Tibial artery (tissue), 4 donors: ENCODE data around the gene FGF3.
A peak's percentile ranks its signal among the peaks of the same experiment; 100 is the strongest.

Experiments
- DNase-seq, 2 donors: peaks; one replicate each; pipeline ENCODE4 v3.0.0-alpha.2; 2019
- H3K27ac ChIP-seq, 2 donors: fragments of 200-600 bp; sonication (generic) in 1 of 2; 1 replicate in 1 of 2; 2 replicates in 1 of 2; pipeline ENCODE4 v1.5.1; 2018 to 2019; ENCODE audit warnings: mild to moderate bottlenecking in 1 of 2
- H3K27me3 ChIP-seq, 2 donors: fragments of 200-600 bp; sonication (generic) in 1 of 2; one replicate each; pipeline versions ENCODE4 v1.5.1 to v1.6.0; 2016 to 2019
- H3K36me3 ChIP-seq, 3 donors: fragments of 200-600 bp; sonication (generic) in 2 of 3; one replicate each; pipeline ENCODE4 v1.5.1; 2016 to 2019; ENCODE audit warnings: mild to moderate bottlenecking in 2 of 3
- H3K4me1 ChIP-seq, 4 donors: fragments of 200-600 bp; sonication (generic) in 2 of 4; 1 replicate in 3 of 4; 2 replicates in 1 of 4; pipeline ENCODE4 v1.5.1; 2016 to 2019
- H3K4me3 ChIP-seq, 2 donors: fragments of 200-600 bp; sonication (generic) in 1 of 2; 1 replicate in 1 of 2; 2 replicates in 1 of 2; pipeline ENCODE4 v1.5.1; 2018 to 2019; ENCODE audit warnings: mild to moderate bottlenecking in 2 of 2
- H3K9me3 ChIP-seq, 3 donors: fragments of 200-600 bp; sonication (generic) in 1 of 3; one replicate each; pipeline ENCODE4 v1.5.1; 2016 to 2019
- CTCF ChIP-seq, 2 experiments: fragments of 200-600 bp in 1 of 2; fragments of 450-650 bp in 1 of 2; IDR thresholded peaks; one replicate each; pipeline ENCODE4 v1.5.1; 2017 to 2019; ENCODE audit warnings: antibody characterized with exemption in 2 of 2, mild to moderate bottlenecking in 1 of 2, moderate library complexity in 1 of 2
- intact Hi-C: fragments of 100-400 bp; cut with DNase I; formaldehyde crosslinking; loops from one replicate; pipeline ENCODE4 v1.15.0; 2023; ENCODE audit warnings: low total_unique reads

Gene FGF3

GRCh38 chr11:69861901-69862300, 42.7 kb upstream of the FGF3 start:
- H3K27me3 ChIP-seq = peaks cover 0 to 60% of the 10 kb centered on the region in 2 donors

GRCh38 chr11:69860796-69861445, 41.7 kb upstream of the FGF3 start:
- Histone ChIP-seq H3K36me3 (no peaks in the 10 kb centered on the region), H3K4me3 (no peak overlapping the region), H3K4me1 (no peaks in the 10 kb centered on the region), H3K27me3 (peaks cover 0 to 56% of the 10 kb centered on the region in 2 donors), H3K9me3 (no peaks in the 10 kb centered on the region), H3K27ac (no peak overlapping the region)
- peak in 1 of 2 donors; percentile 40 for DNase-seq
- no peak for TF ChIP-seq CTCF (IDR thresholded peaks at IDR 0.05)
- intact Hi-C loops = no loop called here

More at GRCh38 chr11:69861901-69862300, 42.7 kb upstream of the FGF3 start:
- Histone ChIP-seq H3K4me1 (no peaks in the 10 kb centered on the region), H3K4me3 (no peak overlapping the region), H3K36me3 (no peaks in the 10 kb centered on the region), H3K27ac (no peak overlapping the region), H3K9me3 (no peaks in the 10 kb centered on the region)
- peak in 1 of 2 donors; percentile 24 for DNase-seq
- no peak for TF ChIP-seq CTCF (IDR thresholded peaks at IDR 0.05)
- intact Hi-C loops = no loop called here

GRCh38 chr11:69860244-69860643, 41.0 kb upstream of the FGF3 start:
- Histone ChIP-seq H3K36me3 (no peaks in the 10 kb centered on the region), H3K9me3 (no peaks in the 10 kb centered on the region), H3K4me3 (no peak overlapping the region), H3K4me1 (no peaks in the 10 kb centered on the region), H3K27me3 (peaks cover 0 to 49% of the 10 kb centered on the region in 2 donors), H3K27ac (no peak overlapping the region)
- no peak for DNase-seq
- TF ChIP-seq CTCF (IDR thresholded peaks at IDR 0.05) = no peak
- intact Hi-C loops = no loop called here

GRCh38 chr11:69859275-69859934, 40.2 kb upstream of the FGF3 start:
- Histone ChIP-seq H3K36me3 (no peaks in the 10 kb centered on the region), H3K9me3 (no peaks in the 10 kb centered on the region), H3K27ac (no peak overlapping the region), H3K4me1 (no peaks in the 10 kb centered on the region), H3K27me3 (peaks cover 0 to 41% of the 10 kb centered on the region in 2 donors), H3K4me3 (no peak overlapping the region)
- DNase-seq = no peak
- intact Hi-C loops = no loop called here
- no peak for TF ChIP-seq CTCF (IDR thresholded peaks at IDR 0.05)

GRCh38 chr11:69855421-69855820, 36.2 kb upstream of the FGF3 start:
- intact Hi-C loops = no loop called here
- H3K27ac ChIP-seq = no peak overlapping the region
- no peak for DNase-seq
- H3K27me3 ChIP-seq = peaks cover 0 to 22% of the 10 kb centered on the region in 2 donors
- H3K4me3 ChIP-seq = no peak overlapping the region
- no peaks in the 10 kb centered on the region for H3K36me3 ChIP-seq
- no peaks in the 10 kb centered on the region for H3K4me1 ChIP-seq
- H3K9me3 ChIP-seq = peaks cover 0 to 21% (median 16%) of the 10 kb centered on the region in 3 donors
- no peak for TF ChIP-seq CTCF (IDR thresholded peaks at IDR 0.05)
